Calu3 (cell line): ENCODE results near the gene FYN. TPM values are rescaled to one million over a fixed set of nuclear protein-coding genes. Genes with fewer than 3 reads are reported as not detected.

ENCODE experiments used
- BruUV-seq: library from RNA; stranded (reverse); fragments of 400-500 nt; replicated peaks from 2 replicates; lab custom pipeline; 2021; lab: Mats Ljungman, UMichigan
- CTCF ChIA-PET: fragments of 300-600 bp; sonication (Branson Sonifier 250); formaldehyde crosslinking; loops from one replicate; lab custom pipeline; 2022; ENCODE audit warnings: antibody characterized with exemption; lab: Charles Lee
- DNase-seq: peaks from one replicate; pipeline ENCODE4 v3.0.0; 2022
- H3K27ac Mint-ChIP-seq: one replicate; pipeline ENCODE4 v1.8.0; 2022; ENCODE audit warnings: mixed read lengths; ENCODE audit not compliant: unreplicated experiment
- H3K27me3 Mint-ChIP-seq: one replicate; pipeline ENCODE4 v1.8.0; 2022; ENCODE audit warnings: mixed read lengths; ENCODE audit not compliant: unreplicated experiment
- H3K36me3 Mint-ChIP-seq: one replicate; pipeline ENCODE4 v1.8.0; 2022; ENCODE audit warnings: mild to moderate bottlenecking, moderate library complexity, mixed read lengths; ENCODE audit not compliant: insufficient read depth, unreplicated experiment
- H3K4me1 Mint-ChIP-seq: one replicate; pipeline ENCODE4 v1.8.0; 2022; ENCODE audit warnings: mild to moderate bottlenecking, low read depth, mixed read lengths; ENCODE audit not compliant: unreplicated experiment
- H3K4me3 Mint-ChIP-seq: one replicate; pipeline ENCODE4 v1.8.0; 2022; ENCODE audit warnings: mild to moderate bottlenecking, low read depth, moderate library complexity, mixed read lengths; ENCODE audit not compliant: unreplicated experiment
- H3K9me3 Mint-ChIP-seq: one replicate; pipeline ENCODE4 v1.8.0; 2022; ENCODE audit warnings: low read depth, mixed read lengths; ENCODE audit not compliant: unreplicated experiment
- CTCF ChIP-seq: fragments of 200-600 bp; IDR thresholded peaks from one replicate; pipeline ENCODE4 v1.8.0; 2022; ENCODE audit warnings: antibody characterized with exemption; ENCODE audit not compliant: unreplicated experiment
- intact Hi-C: fragments of 100-400 bp; cut with micrococcal nuclease; formaldehyde crosslinking; loops from one replicate; pipeline ENCODE4 v1.10.0; 2022; ENCODE audit not compliant: unreplicated experiment
- total RNA-seq: library from RNA; stranded (reverse); gene quantifications from 2 replicates; pipeline ENCODE4 v1.2.3, GENCODE V29; 2022

The FYN gene
- total RNA-seq, 1 experiment from 2014 or later: 61.0 TPM

- Mint-ChIP-seq H3K27ac (peak overlapping the region; percentile 7), H3K9me3 (peaks cover 6% of the 10 kb centered on the region), H3K27me3 (no peaks in the 10 kb centered on the region), H3K4me1 (peaks cover 42% of the 10 kb centered on the region), H3K4me3 (peak overlapping the region; percentile 13), H3K36me3 (peaks cover 21% of the 10 kb centered on the region)
- BruUV-seq: no TSS peak
- CTCF ChIA-PET: no interaction called here
- intact Hi-C loops: no loop called here
- no peak for TF ChIP-seq CTCF
- DNase-seq: no peak
These were observed 262.6 kb downstream of the FYN start for GRCh38 chr6:111610548-111611172.

Other genes with a start within 250 kb of the FYN start
- gene CCN6, start 180.7 kb upstream of the FYN start, total RNA-seq: not detected in 2 replicates
- 21.0 and 25.6 TPM in 2 replicates for gene TUBE1, start 214.0 kb upstream of the FYN start, total RNA-seq
- 13.0 TPM in 2 replicates for gene FAM229B, start 214.1 kb upstream of the FYN start, total RNA-seq